Skeletal muscle tissue (tissue), 4 donors: Measurements from ENCODE around the gene GNG13. TPM values are rescaled to one million over a fixed set of nuclear protein-coding genes. Genes with fewer than 3 reads are reported as not detected.
A peak's percentile ranks its signal among the peaks of the same experiment; 100 is the strongest.

Experiments used
- H3K27ac ChIP-seq: one replicate; pipeline ENCODE4 v1.7.0; 2013; ENCODE audit warnings: mild to moderate bottlenecking, low read depth, low read length, inconsistent platforms
- H3K27me3 ChIP-seq, 3 donors: one replicate each; pipeline ENCODE4 v1.7.0; 2013; ENCODE audit warnings: low read length in 3 of 3; ENCODE audit not compliant: control insufficient read depth in 3 of 3, insufficient read depth in 3 of 3
- H3K36me3 ChIP-seq, 3 donors: one replicate each; pipeline ENCODE4 v1.7.0; 2013; ENCODE audit warnings: low read length in 3 of 3; ENCODE audit not compliant: control insufficient read depth in 3 of 3, insufficient read depth in 3 of 3
- H3K4me1 ChIP-seq, 3 donors: one replicate each; pipeline ENCODE4 v1.7.0; 2013; ENCODE audit warnings: low read length in 3 of 3, mild to moderate bottlenecking in 3 of 3; ENCODE audit not compliant: control insufficient read depth in 3 of 3, insufficient read depth in 3 of 3
- H3K4me3 ChIP-seq, 3 donors: one replicate each; pipeline ENCODE4 v1.7.0; 2013; ENCODE audit warnings: low read length in 3 of 3
- H3K9ac ChIP-seq, 3 donors: one replicate each; pipeline ENCODE4 v1.7.0; 2013; ENCODE audit warnings: low read length in 3 of 3, mild to moderate bottlenecking in 3 of 3, moderate library complexity in 2 of 3, low read depth in 1 of 3
- H3K9me3 ChIP-seq, 3 donors: one replicate each; pipeline ENCODE4 v1.7.0; 2013; ENCODE audit warnings: low read length in 3 of 3; ENCODE audit not compliant: control insufficient read depth in 3 of 3
- total RNA-seq: library from RNA; depleted of rRNA; stranded (reverse); fragments of >200 nt; gene quantifications from one replicate; pipeline ENCODE4 v1.2.3, GENCODE V29; 2014
- donor health status: Osteomylitis.

GNG13 gene
- total RNA-seq, 1 donor from 2014 or later = not detected

- Histone ChIP-seq H3K4me3 (peak overlapping the region; percentile 77 to 83 (median 78)), H3K36me3 (peaks cover 5 to 14% (median 6%) of the 10 kb centered on the region in 3 donors), H3K9me3 (no peaks in the 10 kb centered on the region), H3K27ac (no peak overlapping the region), H3K4me1 (peaks cover 11 to 24% (median 15%) of the 10 kb centered on the region in 3 donors), H3K27me3 (peaks cover 0 to 2% (median 0%) of the 10 kb centered on the region in 3 donors), H3K9ac (peak overlapping the region; percentile 57 to 74 (median 62))
Observed at GRCh38 chr16:789191-789850, 11.2 kb downstream of the GNG13 start.

GRCh38 chr16:788399-789126 lies 12.0 kb downstream of the GNG13 start, which contains the start of gene CHTF18:
Gene CHTF18, plus strand, starts transcription at chr16:788620. Its CDS starts 65 bp downstream, at chr16:788685.
- peaks cover 5 to 13% (median 6%) of the 10 kb centered on the region in 3 donors for H3K36me3 ChIP-seq
- peaks cover 11 to 24% (median 15%) of the 10 kb centered on the region in 3 donors for H3K4me1 ChIP-seq
- no peaks in the 10 kb centered on the region for H3K9me3 ChIP-seq
- no peak within 1 kb of the TSS for H3K27ac ChIP-seq
- H3K4me3 ChIP-seq = peak within 1 kb of the TSS; percentile 87 to 90 (median 90)
- H3K27me3 ChIP-seq = peaks cover 3 to 9% (median 6%) of the 10 kb centered on the region in 3 donors
- H3K9ac ChIP-seq = peak within 1 kb of the TSS; percentile 88 to 91 (median 91)

GRCh38 chr16:787978-788398 lies 12.5 kb downstream of the GNG13 start, which contains the start of gene RPUSD1:
Gene RPUSD1, minus strand, starts transcription at chr16:788381. Its CDS starts 644 bp downstream, at chr16:787737.
- Histone ChIP-seq H3K9ac (peak within 1 kb of the TSS; percentile 88 to 91 (median 91)), H3K27me3 (peaks cover 9 to 15% (median 12%) of the 10 kb centered on the region in 3 donors), H3K9me3 (no peaks in the 10 kb centered on the region), H3K4me3 (peak within 1 kb of the TSS; percentile 87 to 90 (median 90)), H3K36me3 (peaks cover 5 to 10% (median 6%) of the 10 kb centered on the region in 3 donors), H3K4me1 (peaks cover 13 to 24% (median 17%) of the 10 kb centered on the region in 3 donors), H3K27ac (no peak within 1 kb of the TSS)

DNA sequence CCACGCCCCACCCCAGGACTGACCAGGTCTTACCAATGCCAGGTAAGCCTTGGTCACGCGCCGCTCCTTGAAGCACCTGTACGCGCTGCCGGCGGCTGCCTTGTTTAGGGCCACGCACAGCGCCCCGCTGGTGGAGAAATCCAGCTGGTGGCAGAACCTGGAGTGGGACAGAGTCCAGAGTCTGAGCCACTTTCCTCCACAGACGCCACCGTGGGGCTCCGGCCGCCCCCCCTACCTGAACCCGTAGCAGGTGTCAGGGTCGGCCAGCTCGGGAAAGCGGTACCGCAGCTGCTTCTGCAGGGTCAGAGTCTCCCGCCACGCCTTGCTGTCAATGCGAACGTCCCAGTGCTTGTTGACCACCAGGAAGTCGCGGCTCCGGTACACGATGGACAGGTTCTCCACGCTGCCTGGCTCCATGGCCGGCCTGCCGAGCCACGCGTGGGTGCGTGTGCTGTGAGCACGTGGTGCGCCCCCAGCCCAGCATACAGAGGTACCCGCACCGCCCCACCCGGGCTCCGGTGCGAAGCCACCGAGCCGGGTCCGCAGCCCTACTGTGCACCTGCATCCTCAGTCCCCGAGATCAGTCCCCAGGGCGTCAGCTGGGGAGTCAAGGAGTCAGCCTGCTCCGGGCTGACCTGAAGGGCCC lies 13.1 kb downstream of the GNG13 start:
- peaks cover 13 to 24% (median 17%) of the 10 kb centered on the region in 3 donors for H3K4me1 ChIP-seq
- peak overlapping the region; percentile 87 to 90 (median 90) for H3K4me3 ChIP-seq
- peak overlapping the region; percentile 88 to 91 (median 91) for H3K9ac ChIP-seq
- no peak overlapping the region for H3K27ac ChIP-seq
- peaks cover 14 to 20% (median 17%) of the 10 kb centered on the region in 3 donors for H3K27me3 ChIP-seq
- H3K36me3 ChIP-seq = peaks cover 5 to 10% (median 6%) of the 10 kb centered on the region in 3 donors
- H3K9me3 ChIP-seq = no peaks in the 10 kb centered on the region

DNA sequence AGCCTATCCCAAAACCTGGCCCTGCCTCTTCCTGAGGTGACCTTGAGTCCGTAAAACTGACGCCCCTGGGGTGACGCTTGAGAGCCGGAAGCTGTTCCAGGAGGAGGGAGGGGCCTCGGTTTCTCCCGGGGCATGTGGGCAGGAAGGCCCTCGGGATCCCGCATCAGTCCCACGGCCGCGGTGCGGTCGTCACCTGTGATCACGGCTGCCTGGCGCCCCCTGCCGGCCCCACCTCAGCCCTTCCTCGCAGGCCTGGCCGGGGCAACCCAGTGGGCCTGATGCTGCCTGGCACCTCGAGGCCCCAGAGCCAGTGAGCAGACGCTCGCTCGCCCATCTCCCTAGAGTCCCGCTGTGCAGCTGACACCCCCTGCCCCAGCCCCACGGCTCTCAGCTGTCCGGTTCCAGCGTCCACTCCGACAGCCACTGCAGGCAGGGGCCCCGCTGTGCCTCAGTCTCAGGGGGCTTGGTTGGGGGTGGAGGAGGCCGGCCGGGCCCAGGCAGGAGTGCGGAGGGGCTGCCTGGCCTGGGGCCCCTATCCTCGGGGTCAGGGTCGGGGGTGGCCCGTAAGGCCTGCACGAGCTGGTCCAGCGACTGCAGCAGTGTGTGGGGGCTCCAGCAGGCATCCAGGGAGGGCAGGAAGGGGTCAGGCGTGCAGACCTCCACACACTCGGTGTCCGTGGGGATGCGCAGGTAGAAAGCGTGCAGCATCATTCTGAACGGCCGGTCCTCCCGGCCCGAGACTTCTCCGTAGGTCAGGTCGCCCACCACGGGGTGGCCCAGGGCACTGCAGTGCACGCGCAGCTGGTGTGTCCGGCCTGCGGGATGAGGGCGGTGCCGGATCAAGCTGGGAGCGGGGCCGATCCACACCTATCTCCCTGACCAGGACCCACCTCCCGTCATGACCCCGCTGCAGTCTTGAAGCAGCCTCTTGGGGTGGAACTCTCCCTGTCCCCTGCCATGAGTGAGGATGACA lies 14.7 kb downstream of the GNG13 start:
- Histone ChIP-seq H3K27ac (no peak overlapping the region), H3K36me3 (peaks cover 5 to 6% (median 6%) of the 10 kb centered on the region in 3 donors), H3K9ac (no peak overlapping the region), H3K9me3 (no peaks in the 10 kb centered on the region), H3K27me3 (peaks cover 30 to 36% (median 32%) of the 10 kb centered on the region in 3 donors), H3K4me1 (peaks cover 13 to 24% (median 17%) of the 10 kb centered on the region in 3 donors), H3K4me3 (no peak overlapping the region)

DNA sequence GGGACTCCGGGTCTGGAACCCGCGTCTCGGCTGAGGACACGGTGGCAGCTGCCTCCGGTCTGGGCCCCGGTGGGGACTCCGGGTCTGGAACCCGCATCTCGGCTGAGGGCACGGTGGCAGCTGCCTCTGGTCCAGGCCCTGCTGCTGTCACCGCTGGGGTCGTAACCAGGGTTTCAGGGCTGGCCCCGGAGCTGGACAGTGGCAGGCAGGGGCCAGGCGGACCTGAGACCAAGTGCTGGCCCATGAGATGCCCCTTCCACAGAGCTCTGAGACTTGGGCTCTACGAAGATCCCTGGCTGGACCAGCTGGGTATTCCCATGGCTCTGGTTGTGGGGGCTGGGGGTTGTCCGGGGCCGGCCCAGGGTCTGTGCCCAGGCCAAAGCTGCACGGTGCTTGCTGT lies 16.1 kb downstream of the GNG13 start:
- Histone ChIP-seq H3K27me3 (peaks cover 42 to 50% (median 45%) of the 10 kb centered on the region in 3 donors), H3K27ac (no peak overlapping the region), H3K4me3 (no peak overlapping the region), H3K9ac (no peak overlapping the region), H3K4me1 (peaks cover 13 to 22% (median 17%) of the 10 kb centered on the region in 3 donors), H3K9me3 (no peaks in the 10 kb centered on the region), H3K36me3 (peaks cover 5 to 6% (median 6%) of the 10 kb centered on the region in 3 donors)

DNA sequence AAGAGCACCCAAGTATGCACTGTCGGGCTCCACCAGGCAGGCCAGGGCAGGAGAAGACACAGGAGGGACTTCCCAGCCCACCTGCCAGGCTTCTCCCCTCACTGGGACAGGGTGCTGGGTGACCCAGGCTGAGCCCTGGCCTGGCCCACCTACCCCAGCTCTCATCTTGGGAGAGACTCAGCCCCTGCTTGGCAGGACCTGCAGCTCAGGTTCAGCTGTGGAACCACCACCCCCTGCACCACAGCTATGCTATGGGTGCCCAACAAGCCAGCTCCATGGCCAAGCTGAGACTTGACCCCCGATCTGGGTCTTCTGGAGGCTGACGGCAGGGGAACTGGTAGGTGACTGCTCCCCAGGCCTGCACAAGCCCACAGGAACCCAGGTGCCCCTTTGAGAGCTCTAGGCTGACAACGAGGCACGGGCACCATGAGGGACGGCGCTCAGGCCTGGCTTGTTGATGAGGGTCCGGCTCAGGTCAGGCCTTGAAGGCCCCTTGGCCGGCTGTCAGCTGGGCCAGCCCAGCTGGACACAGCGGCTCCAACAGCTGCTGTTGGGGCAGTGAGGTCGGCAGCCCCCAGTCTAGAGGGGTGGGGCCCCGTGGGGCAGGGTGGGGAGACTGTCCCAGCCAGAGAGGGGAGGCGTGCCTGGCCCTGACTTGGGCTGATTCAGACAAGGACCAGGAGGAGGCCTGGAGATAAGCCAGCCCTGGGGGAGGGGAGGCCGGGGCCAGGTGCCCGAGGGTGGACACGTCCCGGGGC lies 17.0 kb downstream of the GNG13 start:
- no peak overlapping the region for H3K27ac ChIP-seq
- peaks cover 5 to 6% (median 6%) of the 10 kb centered on the region in 3 donors for H3K36me3 ChIP-seq
- H3K4me1 ChIP-seq = peaks cover 8 to 14% (median 11%) of the 10 kb centered on the region in 3 donors
- peaks cover 49 to 58% (median 53%) of the 10 kb centered on the region in 3 donors for H3K27me3 ChIP-seq
- H3K9me3 ChIP-seq = no peaks in the 10 kb centered on the region
- H3K4me3 ChIP-seq = no peak overlapping the region
- no peak overlapping the region for H3K9ac ChIP-seq

GRCh38 chr16:782766-783403 lies 17.6 kb downstream of the GNG13 start:
- Histone ChIP-seq H3K4me1 (peaks cover 8 to 13% (median 11%) of the 10 kb centered on the region in 3 donors), H3K36me3 (peaks cover 5 to 6% (median 6%) of the 10 kb centered on the region in 3 donors), H3K9me3 (no peaks in the 10 kb centered on the region), H3K9ac (no peak overlapping the region), H3K27me3 (peaks cover 55 to 65% (median 59%) of the 10 kb centered on the region in 3 donors), H3K4me3 (no peak overlapping the region), H3K27ac (no peak overlapping the region)
